Loucy (cell line): ENCODE measurements around the gene MMP7.

Experiments
- H2AFZ ChIP-seq: fragments of 200-600 bp; sonication (generic); 2 replicates; pipeline ENCODE4 v1.6.0; 2016; ENCODE audit warnings: antibody characterized with exemption, mild to moderate bottlenecking, low read length, moderate library complexity
- H3F3A ChIP-seq: fragments of 200-600 bp; 2 replicates; pipeline ENCODE4 v1.6.0; 2016; ENCODE audit warnings: antibody characterized with exemption, low read depth, mild to moderate bottlenecking
- H3K27me3 ChIP-seq: fragments of 200-600 bp; sonication (generic); 2 replicates; pipeline ENCODE4 v1.6.1; 2014; ENCODE audit warnings: low read length, mild to moderate bottlenecking; ENCODE audit not compliant: insufficient read depth, poor library complexity, severe bottlenecking
- H3K36me3 ChIP-seq: fragments of 200-600 bp; sonication (generic); 2 replicates; pipeline ENCODE4 v1.6.1; 2016; ENCODE audit warnings: low read length; ENCODE audit not compliant: insufficient read depth
- H3K4me1 ChIP-seq: fragments of 200-600 bp; sonication (generic); 2 replicates; pipeline ENCODE4 v1.5.1; 2014; ENCODE audit warnings: low read length, mild to moderate bottlenecking; ENCODE audit not compliant: insufficient read depth, poor library complexity, severe bottlenecking
- H3K4me2 ChIP-seq: fragments of 200-600 bp; sonication (generic); 2 replicates; pipeline ENCODE4 v1.6.0; 2014; ENCODE audit warnings: antibody characterized with exemption, low read length, low read depth, mild to moderate bottlenecking; ENCODE audit not compliant: poor library complexity, severe bottlenecking
- H3K4me3 ChIP-seq: fragments of 200-600 bp; sonication (generic); 2 replicates; pipeline ENCODE4 v1.5.1; 2014; ENCODE audit warnings: low read length, mild to moderate bottlenecking, mixed read lengths; ENCODE audit not compliant: poor library complexity, severe bottlenecking
- H3K79me2 ChIP-seq: fragments of 200-600 bp; sonication (generic); 2 replicates; pipeline ENCODE4 v1.6.1; 2014; ENCODE audit warnings: low read length; ENCODE audit not compliant: insufficient read depth
- H3K9ac ChIP-seq: fragments of 200-600 bp; sonication (generic); 2 replicates; pipeline ENCODE4 v1.6.0; 2014; ENCODE audit warnings: mild to moderate bottlenecking, low read depth, low read length, moderate library complexity; ENCODE audit not compliant: poor library complexity, severe bottlenecking
- H3K9me2 ChIP-seq: fragments of 200-600 bp; sonication (generic); replicated peaks from 2 replicates; pipeline ENCODE4 v1.6.1; 2016; ENCODE audit warnings: low read depth, low read length, mixed read lengths
- H3K9me3 ChIP-seq: fragments of 200-600 bp; sonication (generic); 2 replicates; pipeline ENCODE4 v1.6.1; 2014; ENCODE audit warnings: mild to moderate bottlenecking, antibody characterized with exemption, low read length, low read depth; ENCODE audit not compliant: insufficient read depth
- H4K20me1 ChIP-seq: fragments of 200-600 bp; sonication (generic); 2 replicates; pipeline ENCODE4 v1.6.0; 2014; ENCODE audit warnings: antibody characterized with exemption, low read length, mild to moderate bottlenecking; ENCODE audit not compliant: insufficient read depth, poor library complexity, severe bottlenecking
- CTCF ChIP-seq: fragments of 200-600 bp; sonication (generic); conservative IDR thresholded peaks from 2 replicates; pipeline ENCODE4 v1.5.1; 2014; ENCODE audit warnings: mild to moderate bottlenecking, antibody characterized with exemption, low read length
- EZH2phosphoT487 ChIP-seq: fragments of 200-600 bp; IDR thresholded peaks from 2 replicates; pipeline ENCODE4 v1.6.1; 2018; ENCODE audit warnings: antibody characterized with exemption, mild to moderate bottlenecking, moderate library complexity, borderline replicate concordance

The MMP7 gene

GRCh38 chr11:102552020-102552419, 21.5 kb upstream of the MMP7 start:
- Histone ChIP-seq H3K4me1 (peaks cover 22% of the 10 kb centered on the region), H3K27me3 (no peaks in the 10 kb centered on the region), H3K9me3 (no peaks in the 10 kb centered on the region), H4K20me1 (no peaks in the 10 kb centered on the region), H3K9me2 (no peaks in the 10 kb centered on the region), H3K79me2 (no peaks in the 10 kb centered on the region), H3K4me3 (no peak overlapping the region), H3K9ac (no peak overlapping the region), H3K4me2 (no peak overlapping the region), H3K36me3 (no peaks in the 10 kb centered on the region), H3F3A (no peaks in the 10 kb centered on the region), H2AFZ (peak overlapping the region; percentile 69)
- TF ChIP-seq CTCF (no peak), EZH2phosphoT487 (no peak)

GRCh38 chr11:102551169-102551781, 20.7 kb upstream of the MMP7 start:
- H3K4me1 ChIP-seq: peaks cover 30% of the 10 kb centered on the region
- peak overlapping the region; percentile 47; the same call in 1 of the 2 replicates for H2AFZ ChIP-seq
- no peak overlapping the region for H3K4me2 ChIP-seq
- no peak overlapping the region for H3K9ac ChIP-seq
- no peaks in the 10 kb centered on the region for H3K36me3 ChIP-seq
- H3K79me2 ChIP-seq: no peaks in the 10 kb centered on the region
- H3K9me3 ChIP-seq: no peaks in the 10 kb centered on the region
- H3K27me3 ChIP-seq: no peaks in the 10 kb centered on the region
- H4K20me1 ChIP-seq: no peaks in the 10 kb centered on the region
- H3F3A ChIP-seq: 0 out of 2 replicates have a peak, but pooled peaks cover under 1% of the 10 kb centered on the region
- no peaks in the 10 kb centered on the region for H3K9me2 ChIP-seq
- H3K4me3 ChIP-seq: no peak overlapping the region
- TF ChIP-seq EZH2phosphoT487 (no peak), CTCF (no peak)

GRCh38 chr11:102546923-102547471, 16.4 kb upstream of the MMP7 start:
- Histone ChIP-seq H3K9me3 (no peaks in the 10 kb centered on the region), H3F3A (0 out of 2 replicates have a peak, but pooled peaks cover 3% of the 10 kb centered on the region), H3K36me3 (no peaks in the 10 kb centered on the region), H3K9me2 (no peaks in the 10 kb centered on the region), H3K4me2 (peak overlapping the region; percentile 49), H3K9ac (no peak overlapping the region), H3K27me3 (no peaks in the 10 kb centered on the region), H4K20me1 (no peaks in the 10 kb centered on the region), H3K4me3 (peak overlapping the region; percentile 9), H2AFZ (no peak overlapping the region), H3K79me2 (no peaks in the 10 kb centered on the region), H3K4me1 (peaks cover 58% of the 10 kb centered on the region)
- no peak for TF ChIP-seq CTCF
- no peak for TF ChIP-seq EZH2phosphoT487
